ENCODE results near the gene TRHDE.

DNA sequence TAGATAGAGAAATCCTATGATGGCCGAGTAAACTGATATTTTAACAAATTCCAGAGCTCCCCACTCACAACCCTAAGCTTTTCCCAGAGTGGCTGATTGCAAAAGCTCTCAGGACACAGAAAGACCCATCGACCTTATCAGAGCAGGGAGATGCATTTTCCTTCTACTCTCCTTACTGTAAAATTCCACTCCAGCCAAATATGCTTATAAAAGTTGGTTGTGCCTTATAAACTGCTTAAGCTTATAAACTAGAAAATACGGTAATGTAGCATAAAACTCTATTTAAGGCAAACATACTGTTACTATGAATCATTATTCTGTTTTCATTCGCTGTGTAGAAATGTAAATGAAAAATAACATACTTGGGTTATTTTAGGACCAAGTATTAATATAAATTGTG, 41.6 kb upstream of the TRHDE start:
- no peak for TF ChIP-seq KDM1A (IDR thresholded peaks at IDR 0.05; ENCODE audit: low read depth)
- TF ChIP-seq, protein P1, sequence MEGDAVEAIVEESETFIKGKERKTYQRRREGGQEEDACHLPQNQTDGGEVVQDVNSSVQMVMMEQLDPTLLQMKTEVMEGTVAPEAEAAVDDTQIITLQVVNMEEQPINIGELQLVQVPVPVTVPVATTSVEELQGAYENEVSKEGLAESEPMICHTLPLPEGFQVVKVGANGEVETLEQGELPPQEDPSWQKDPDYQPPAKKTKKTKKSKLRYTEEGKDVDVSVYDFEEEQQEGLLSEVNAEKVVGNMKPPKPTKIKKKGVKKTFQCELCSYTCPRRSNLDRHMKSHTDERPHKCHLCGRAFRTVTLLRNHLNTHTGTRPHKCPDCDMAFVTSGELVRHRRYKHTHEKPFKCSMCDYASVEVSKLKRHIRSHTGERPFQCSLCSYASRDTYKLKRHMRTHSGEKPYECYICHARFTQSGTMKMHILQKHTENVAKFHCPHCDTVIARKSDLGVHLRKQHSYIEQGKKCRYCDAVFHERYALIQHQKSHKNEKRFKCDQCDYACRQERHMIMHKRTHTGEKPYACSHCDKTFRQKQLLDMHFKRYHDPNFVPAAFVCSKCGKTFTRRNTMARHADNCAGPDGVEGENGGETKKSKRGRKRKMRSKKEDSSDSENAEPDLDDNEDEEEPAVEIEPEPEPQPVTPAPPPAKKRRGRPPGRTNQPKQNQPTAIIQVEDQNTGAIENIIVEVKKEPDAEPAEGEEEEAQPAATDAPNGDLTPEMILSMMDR (IDR thresholded peaks at IDR 0.05) = no peak

Data from A549 (cell line).